GM12878 (cell line): ENCODE results near the gene ZXDC. TPM values are rescaled to one million over a fixed set of nuclear protein-coding genes. Genes with fewer than 3 reads are reported as not detected.

ENCODE experiments used
- ATAC-seq: fragments of 200-7000 bp; cut with Tn5 transposase; 3 replicates; pipeline ENCODE4 v1.9.1; 2020; ENCODE audit warnings: mild to moderate bottlenecking, moderate library complexity
- BruUV-seq: library from RNA; stranded (reverse); fragments of 400-500 nt; replicated peaks from 2 replicates; lab custom pipeline; 2021; lab: Mats Ljungman, UMichigan
- CTCF ChIA-PET: fragments of 300-600 bp; sonication (Branson Sonifier 250); formaldehyde crosslinking; extraction: SDS; loops from one replicate; lab custom pipeline; 2021; ENCODE audit warnings: inconsistent platforms; lab: Yijun Ruan, JAX
- POLR2A ChIA-PET: fragments of 350-600 bp; formaldehyde crosslinking; extraction: SDS; loops from one replicate; lab custom pipeline; 2021; ENCODE audit warnings: inconsistent platforms; lab: Charles Lee
- RAD21 ChIA-PET: fragments of 300-600 bp; sonication (Branson Sonifier 250); formaldehyde crosslinking; loops from one replicate; lab custom pipeline; 2023; ENCODE audit warnings: antibody characterized with exemption; ENCODE audit not compliant: unreplicated experiment; lab: Charles Lee
- SMC1A ChIA-PET: fragments of 300-600 bp; sonication (Branson Sonifier 250); formaldehyde crosslinking; loops from one replicate; lab custom pipeline; 2023; ENCODE audit not compliant: unreplicated experiment, uncharacterized antibody; lab: Charles Lee
- DNase-seq: peaks from one replicate; pipeline ENCODE4 v3.0.0-alpha.2; 2011; ENCODE audit warnings: low read depth, low spot score
- FAIRE-seq: peaks from 3 replicates; lab custom pipeline; 2011; peaks lifted over from hg19 to GRCh38; lab: Jason Lieb, UNC
- H2AFZ ChIP-seq: 2 replicates; pipeline ENCODE4 v1.6.0; 2011; ENCODE audit warnings: low read depth, low read length, control low read depth; ENCODE audit not compliant: control insufficient read depth
- H3K27ac ChIP-seq: 2 replicates; pipeline ENCODE4 v1.5.1; 2011; ENCODE audit warnings: control low read depth; ENCODE audit not compliant: control insufficient read depth, insufficient read depth
- H3K27me3 ChIP-seq, 2 experiments: replicated peaks in 1 of 2; 2 replicates each; pipeline versions ENCODE4 v1.6.0 to v1.6.1; 2011; ENCODE audit warnings: low read length in 1 of 2; ENCODE audit not compliant: control insufficient read depth in 2 of 2, insufficient read depth in 2 of 2
- H3K36me3 ChIP-seq, 2 experiments: 2 replicates each; pipeline ENCODE4 v1.5.1; 2011; ENCODE audit warnings: low read length in 1 of 2; ENCODE audit not compliant: control insufficient read depth in 2 of 2, insufficient read depth in 2 of 2
- H3K4me1 ChIP-seq: 2 replicates; pipeline ENCODE4 v1.6.1; 2011; ENCODE audit warnings: mild to moderate bottlenecking, low read length, moderate library complexity, mixed read lengths; ENCODE audit not compliant: control insufficient read depth, insufficient read depth
- H3K4me2 ChIP-seq: 2 replicates; pipeline ENCODE4 v1.6.0; 2011; ENCODE audit warnings: control low read depth; ENCODE audit not compliant: control insufficient read depth, insufficient read depth
- H3K4me3 ChIP-seq: fragments of 200-600 bp; sonication (generic); 2 replicates; pipeline ENCODE4 v1.5.1; 2016
- H3K79me2 ChIP-seq: 2 replicates; pipeline ENCODE4 v1.6.0; 2011; ENCODE audit warnings: low read length; ENCODE audit not compliant: control insufficient read depth, insufficient read depth
- H3K9ac ChIP-seq: 2 replicates; pipeline ENCODE4 v1.8.0; 2011; ENCODE audit warnings: low read length, control low read depth, mixed read lengths; ENCODE audit not compliant: control insufficient read depth, insufficient read depth
- H3K9me3 ChIP-seq: replicated peaks from 3 replicates; pipeline ENCODE4 v1.5.1; 2011; ENCODE audit warnings: mild to moderate bottlenecking, low read length; ENCODE audit not compliant: control insufficient read depth, insufficient read depth
- H4K20me1 ChIP-seq: 2 replicates; pipeline ENCODE4 v1.6.0; 2011; ENCODE audit not compliant: control insufficient read depth, insufficient read depth
- BCL11A ChIP-seq: IDR thresholded peaks from 2 replicates; pipeline ENCODE4 v1.6.1; 2011; ENCODE audit warnings: low read depth, low read length
- KDM1A ChIP-seq: fragments of 200-600 bp; sonication (generic); IDR thresholded peaks from 2 replicates; pipeline ENCODE4 v1.6.1; 2016; ENCODE audit warnings: borderline replicate concordance
- MEF2A ChIP-seq: IDR thresholded peaks from 2 replicates; pipeline ENCODE4 v1.6.1; 2011; ENCODE audit warnings: low read depth, mild to moderate bottlenecking, low read length, moderate library complexity; ENCODE audit not compliant: insufficient read depth
- NFYA ChIP-seq: IDR thresholded peaks from 2 replicates; pipeline ENCODE4 v1.6.1; 2011; ENCODE audit warnings: low read depth, mild to moderate bottlenecking, low read length, improper control_type of control experiment, borderline replicate concordance
- PAX8 ChIP-seq: fragments of 450-650 bp; IDR thresholded peaks from 2 replicates; pipeline ENCODE4 v1.6.1; 2017; ENCODE audit warnings: mild to moderate bottlenecking, moderate library complexity
- POLR2A ChIP-seq: IDR thresholded peaks from 2 replicates; pipeline ENCODE4 v1.6.1; 2011; ENCODE audit warnings: low read depth, mild to moderate bottlenecking, low read length
- RAD51 ChIP-seq: fragments of 450-650 bp; IDR thresholded peaks from 2 replicates; pipeline ENCODE4 v1.6.1; 2016; ENCODE audit warnings: moderate library complexity, mild to moderate bottlenecking, inconsistent platforms
- REST ChIP-seq: IDR thresholded peaks from 2 replicates; pipeline ENCODE4 v1.6.1; 2012; ENCODE audit warnings: mild to moderate bottlenecking, low read depth, low read length
- SMARCA5 ChIP-seq: fragments of 450-650 bp; IDR thresholded peaks from 2 replicates; pipeline ENCODE4 v1.6.1; 2017; ENCODE audit warnings: mild to moderate bottlenecking
- SUZ12 ChIP-seq: fragments of 200-600 bp; sonication (generic); IDR thresholded peaks from one replicate; pipeline ENCODE4 v1.6.1; 2018; ENCODE audit warnings: antibody characterized with exemption, mild to moderate bottlenecking; ENCODE audit not compliant: unreplicated experiment
- USF1 ChIP-seq: IDR thresholded peaks from 2 replicates; pipeline ENCODE4 v1.6.1; 2011; ENCODE audit warnings: borderline replicate concordance, low read depth, mild to moderate bottlenecking, moderate library complexity, mixed read lengths, low read length; ENCODE audit not compliant: insufficient read depth; ENCODE audit errors: extremely low read length
- ZNF384 ChIP-seq: IDR thresholded peaks from 2 replicates; pipeline ENCODE4 v1.6.1; 2012; ENCODE audit warnings: low read depth, mild to moderate bottlenecking, low read length, improper control_type of control experiment, borderline replicate concordance
- ZZZ3 ChIP-seq: IDR thresholded peaks from 2 replicates; pipeline ENCODE4 v1.6.1; 2011; ENCODE audit warnings: low read depth; ENCODE audit not compliant: control insufficient read depth, insufficient read length
- WGBS: methylation state at CpG from one replicate; pipeline ENCODE4 v1.1.6; 2016; ENCODE audit warnings: low lambda C conversion rate; ENCODE audit not compliant: insufficient replicate concordance, insufficient coverage; ENCODE audit errors: missing lambda C conversion rate; 5-methylcytosine and 5-hydroxymethylcytosine counted together
- in situ Hi-C: fragments of 300-500 bp; cut with MboI; formaldehyde crosslinking; loops from 9 replicates; pipeline ENCODE4 v1.14.3; 2018; ENCODE audit warnings: mixed read lengths
- intact Hi-C: fragments of 100-400 bp; cut with micrococcal nuclease; formaldehyde crosslinking; loops from one replicate; pipeline ENCODE4 v1.14.2; 2022; ENCODE audit not compliant: unreplicated experiment
- polyA plus RNA-seq, 11 experiments: library from polyadenylated mRNA; depleted of rRNA in 4 of 11; unstranded in 6 of 11; stranded (reverse) in 5 of 11; fragments of >200 nt; fragmentation: Nextera tagmentation in 4 of 11; fragmentation: Illumina TruSeq in 1 of 11; extraction: Ambion mirVana in 4 of 11; extraction: Trizol in 1 of 11; gene quantifications; 1 replicate in 1 of 11; 2 replicates in 10 of 11; pipeline versions ENCODE4 v1.2.1 to v1.2.3, GENCODE V29; 2011 to 2016; ENCODE audit warnings: inconsistent platforms in 2 of 11, missing spikeins in 2 of 11, low read depth in 1 of 11
- total RNA-seq, 4 experiments: library from RNA; depleted of rRNA in 3 of 4; stranded (reverse); fragments of >200 nt in 3 of 4; fragmentation: Illumina TruSeq in 1 of 4; extraction: Trizol in 1 of 4; gene quantifications; 2 replicates each; pipeline versions ENCODE4 v1.2.1 to v1.2.3, GENCODE V29; 2013 to 2021

Gene ZXDC
- total and polyA plus RNA-seq, 10 of the 15 experiments (the other 5 are each of a cell fraction or from before 2014, with no cell fraction given): 0.72 to 15.3 (median 8.5) TPM

GRCh38 chr3:126419151-126419703, 56.5 kb downstream of the ZXDC start:
- Histone ChIP-seq H3K9ac (no peak overlapping the region), H2AFZ (no peak overlapping the region), H3K27ac (no peak overlapping the region), H3K4me1 (no peaks in the 10 kb centered on the region)
- intact Hi-C loops: no loop called here
- FAIRE-seq: no peak
- CTCF ChIA-PET: no interaction called here
- TF ChIP-seq KDM1A (no peak), USF1 (no peak), ZNF384 (no peak), SUZ12 (no peak)
- TF ChIP-seq, all 136 proteins: peak for 0
- no peaks in the 10 kb centered on the region for H4K20me1 ChIP-seq
- SMC1A ChIA-PET: no interaction called here
- RAD21 ChIA-PET: no interaction called here
- POLR2A ChIA-PET: no interaction called here
- no peaks in the 10 kb centered on the region for H3K9me3 ChIP-seq
- in situ Hi-C loops: no loop called here
- no peak overlapping the region for H3K4me2 ChIP-seq
- no TSS peak for BruUV-seq
- no peaks in the 10 kb centered on the region for H3K36me3 ChIP-seq
- no peaks in the 10 kb centered on the region for H3K27me3 ChIP-seq
- ATAC-seq (no peak), DNase-seq (no peak)
- WGBS: 36% methylated on average over 6 of the region's 6 CpGs
- H3K79me2 ChIP-seq: no peaks in the 10 kb centered on the region
- no peak overlapping the region for H3K4me3 ChIP-seq

- in situ Hi-C loops: no loop called here
- TF ChIP-seq REST (no peak), BCL11A (no peak), SMARCA5 (no peak), POLR2A (no peak), USF1 (no peak), ZZZ3 (no peak), PAX8 (no peak), RAD51 (no peak), NFYA (no peak), MEF2A (no peak)
Observed at GRCh38 chr3:126418661-126419131, 57.0 kb downstream of the ZXDC start.

More at GRCh38 chr3:126418661-126419131, 57.0 kb downstream of the ZXDC start:
- 69% methylated on average over 16 of the region's 20 CpGs for WGBS
- H3K4me1 ChIP-seq: no peaks in the 10 kb centered on the region
- ChIA-PET SMC1A (no interaction called here), CTCF (no interaction called here), RAD21 (no interaction called here), POLR2A (no interaction called here)
- H3K4me2 ChIP-seq: no peak overlapping the region
- H3K27ac ChIP-seq: no peak overlapping the region
- H3K27me3 ChIP-seq: no peaks in the 10 kb centered on the region; a peak in 1 of 4 replicates
- no TSS peak for BruUV-seq
- DNase-seq (no peak), ATAC-seq (no peak), FAIRE-seq (no peak)
- H3K4me3 ChIP-seq: no peak overlapping the region
- no peaks in the 10 kb centered on the region for H3K9me3 ChIP-seq
- no peak overlapping the region for H2AFZ ChIP-seq
- H3K9ac ChIP-seq: no peak overlapping the region
- intact Hi-C loops: no loop called here
- no peaks in the 10 kb centered on the region for H4K20me1 ChIP-seq
- H3K79me2 ChIP-seq: no peaks in the 10 kb centered on the region
- no peaks in the 10 kb centered on the region for H3K36me3 ChIP-seq
